ENCODE results near the gene ZNF664.

ZNF664 gene

GRCh38 chr12:124036657-124037109 lies 63.7 kb downstream of the ZNF664 start:
- DNase-seq, result peak; percentile 53

GRCh38 chr12:124037331-124037730 lies 64.3 kb downstream of the ZNF664 start:
- DNase-seq, result no peak

GRCh38 chr12:124039276-124039675 lies 66.3 kb downstream of the ZNF664 start:
- DNase-seq, result no peak

- no peak for DNase-seq
Measured at GRCh38 chr12:124040291-124040690, 67.3 kb downstream of the ZNF664 start.

- DNase-seq, result no peak
Measured at GRCh38 chr12:124040737-124041136, 67.7 kb downstream of the ZNF664 start.

GRCh38 chr12:124041907-124042306 lies 68.9 kb downstream of the ZNF664 start:
- no peak for DNase-seq

- no peak for DNase-seq
Measured at GRCh38 chr12:124044021-124044420, 71.0 kb downstream of the ZNF664 start.

- peak; percentile 27 for DNase-seq
Measured at GRCh38 chr12:124044809-124045321, 71.8 kb downstream of the ZNF664 start.

- DNase-seq, result no peak
Measured at GRCh38 chr12:124045671-124046455, 72.8 kb downstream of the ZNF664 start.

GRCh38 chr12:124046456-124046740 lies 73.4 kb downstream of the ZNF664 start:
- no peak for DNase-seq

- DNase-seq, result no peak
Measured at GRCh38 chr12:124047045-124047566, 74.1 kb downstream of the ZNF664 start.

GRCh38 chr12:124049451-124050094 lies 76.6 kb downstream of the ZNF664 start:
- no peak for DNase-seq

- DNase-seq, result no peak
Measured at GRCh38 chr12:124053851-124054250, 80.8 kb downstream of the ZNF664 start.

GRCh38 chr12:124055066-124055465 lies 82.1 kb downstream of the ZNF664 start:
- DNase-seq, result no peak

- DNase-seq, result no peak
Measured at GRCh38 chr12:124057691-124058090, 84.7 kb downstream of the ZNF664 start.

- no peak for DNase-seq
Measured at GRCh38 chr12:124059752-124060151, 86.7 kb downstream of the ZNF664 start.

Data from stimulated activated CD8-positive, alpha-beta memory T cell treated with anti-CD3 and anti-CD28 coated beads, Interleukin-4, amount 100 ng/mL, for 48 hours (primary cell).